K562 (cell line): ENCODE data around the gene C3orf52. TPM values are rescaled to one million over a fixed set of nuclear protein-coding genes. Genes with fewer than 3 reads are reported as not detected.
"Not testable (repeated sequence)": the region's sequence is repeated elsewhere in the genome, so short reads cannot be mapped to it uniquely, and the experiment has no call there.

Experiments
- ATAC-seq: fragments of 200-7000 bp; cut with Tn5 transposase; 3 replicates; pipeline ENCODE4 v1.9.1; 2020; ENCODE audit warnings: moderate library complexity
- BruUV-seq: library from RNA; stranded (reverse); fragments of 400-500 nt; replicated peaks from 2 replicates; lab custom pipeline; 2021; lab: Mats Ljungman, UMichigan
- CTCF ChIA-PET: fragments of 300-600 bp; formaldehyde crosslinking; extraction: SDS; loops from one replicate; lab custom pipeline; 2021; ENCODE audit warnings: low intra/inter-chr PET ratio; lab: Yijun Ruan, JAX
- POLR2A ChIA-PET: fragments of 300-600, 350-650 bp; sonication (Branson Sonifier 250); formaldehyde crosslinking; extraction: SDS; loops from one replicate; lab custom pipeline; 2021; ENCODE audit warnings: antibody characterized with exemption, inconsistent platforms; lab: Yijun Ruan, JAX
- DNase-seq, 4 experiments: peaks; one replicate each; pipeline versions ENCODE4 v3.0.0 to v3.0.0-alpha.2; 2011 to 2018; ENCODE audit warnings: low spot score in 3 of 4, mixed read lengths in 3 of 4; ENCODE audit errors: extremely low read depth in 1 of 4
- FAIRE-seq: peaks from 2 replicates; lab custom pipeline; 2011; peaks lifted over from hg19 to GRCh38; lab: Jason Lieb, UNC
- H2AFZ ChIP-seq: 2 replicates; pipeline ENCODE4 v1.6.0; 2011; ENCODE audit warnings: low read depth, low read length, control low read depth, inconsistent platforms
- H3K27ac ChIP-seq: fragments of 200-600 bp; 3 replicates; pipeline ENCODE4 v1.8.0; 2011; ENCODE audit warnings: low read depth, mild to moderate bottlenecking, control low read depth, inconsistent platforms, low read length, moderate library complexity, mixed read lengths; ENCODE audit errors: extremely low read depth
- H3K27me3 ChIP-seq, 2 experiments: fragments of 300-600 bp in 1 of 2; 2 replicates in 1 of 2; 3 replicates in 1 of 2; pipeline versions ENCODE4 v1.6.0 to v1.8.0; 2011; ENCODE audit warnings: inconsistent platforms in 2 of 2, low read length in 2 of 2, mild to moderate bottlenecking in 1 of 2, mixed read lengths in 1 of 2, moderate library complexity in 1 of 2; ENCODE audit not compliant: control insufficient read depth in 2 of 2, insufficient read depth in 2 of 2
- H3K36me3 ChIP-seq: fragments of 300-600 bp; 3 replicates; pipeline ENCODE4 v1.8.0; 2011; ENCODE audit warnings: mild to moderate bottlenecking, low read length, inconsistent platforms; ENCODE audit not compliant: control insufficient read depth, insufficient read depth
- H3K4me1 ChIP-seq, 2 experiments: fragments of 200-600 bp in 1 of 2; replicated peaks in 1 of 2; 2 replicates in 1 of 2; 3 replicates in 1 of 2; pipeline versions ENCODE4 v1.5.1 to v1.8.0; 2011; ENCODE audit warnings: inconsistent platforms in 2 of 2, low read length in 2 of 2, mild to moderate bottlenecking in 1 of 2, mixed read lengths in 1 of 2, moderate library complexity in 1 of 2; ENCODE audit not compliant: control insufficient read depth in 2 of 2, insufficient read depth in 2 of 2
- H3K4me2 ChIP-seq: 2 replicates; pipeline ENCODE4 v1.6.1; 2011; ENCODE audit warnings: low read length, control low read depth, inconsistent platforms, mixed read lengths; ENCODE audit not compliant: insufficient read depth
- H3K4me3 ChIP-seq: fragments of 200-600 bp; sonication (generic), shearing (Covaris generic); 2 replicates; pipeline ENCODE4 v1.5.1; 2016; ENCODE audit warnings: control low read depth, inconsistent platforms
- H3K79me2 ChIP-seq: fragments of 200-600 bp; 3 replicates; pipeline ENCODE4 v1.8.0; 2011; ENCODE audit warnings: low read length, inconsistent platforms; ENCODE audit not compliant: control insufficient read depth, insufficient read depth
- H3K9ac ChIP-seq, 2 experiments: 2 replicates each; pipeline versions ENCODE4 v1.6.0 to v1.6.1; 2011; ENCODE audit warnings: low read depth in 2 of 2, low read length in 2 of 2, control low read depth in 1 of 2, inconsistent platforms in 1 of 2, mild to moderate bottlenecking in 1 of 2, mixed read lengths in 1 of 2; ENCODE audit not compliant: insufficient read depth in 1 of 2
- H3K9me1 ChIP-seq: one replicate; pipeline ENCODE4 v1.6.0; 2011; ENCODE audit warnings: inconsistent platforms, mild to moderate bottlenecking, low read length, moderate library complexity; ENCODE audit not compliant: control insufficient read depth, insufficient read depth
- H3K9me3 ChIP-seq: replicated peaks from 2 replicates; pipeline ENCODE4 v1.5.1; 2011; ENCODE audit warnings: low read depth, low read length, inconsistent platforms; ENCODE audit not compliant: control insufficient read depth, insufficient read depth
- H4K20me1 ChIP-seq: replicated peaks from 2 replicates; pipeline ENCODE4 v1.6.1; 2011; ENCODE audit warnings: low read length, inconsistent platforms, mixed read lengths; ENCODE audit not compliant: control insufficient read depth, insufficient read depth
- ATF7 ChIP-seq: fragments of 450-650 bp; IDR thresholded peaks from 2 replicates; pipeline ENCODE4 v1.7.1; 2014; ENCODE audit warnings: mild to moderate bottlenecking, moderate library complexity
- E2F8 ChIP-seq: fragments of 450-650 bp; IDR thresholded peaks from 2 replicates; pipeline ENCODE4 v1.7.1; 2018; ENCODE audit warnings: mild to moderate bottlenecking, low read depth; ENCODE audit not compliant: partially characterized antibody
- FIP1L1 ChIP-seq: fragments of 200-400 bp; formaldehyde crosslinking; IDR thresholded peaks from 2 replicates; pipeline ENCODE4 v1.6.1; 2018; ENCODE audit warnings: mild to moderate bottlenecking, low read depth, low read length; ENCODE audit not compliant: poor library complexity, severe bottlenecking
- NFE2 ChIP-seq: IDR thresholded peaks from 2 replicates; pipeline ENCODE4 v1.6.1; 2014; ENCODE audit warnings: antibody characterized with exemption, low read depth
- PRDM10 ChIP-seq: fragments of 450-650 bp; IDR thresholded peaks from 2 replicates; pipeline ENCODE4 v1.6.1; 2018; ENCODE audit not compliant: partially characterized antibody
- SREBF2 ChIP-seq: sonication (generic); formaldehyde crosslinking; IDR thresholded peaks from 2 replicates; pipeline ENCODE4 v1.4.0; 2020; ENCODE audit warnings: mild to moderate bottlenecking, missing genetic modification reagents
- SRSF7 ChIP-seq: fragments of 200-400 bp; formaldehyde crosslinking; optimal IDR thresholded peaks from 2 replicates; pipeline ENCODE3; 2017; ENCODE audit warnings: mild to moderate bottlenecking, low read depth, low read length
- ZNF655 ChIP-seq: fragments of 250-450 bp; sonication (Bioruptor Pico); IDR thresholded peaks from 2 replicates; pipeline ENCODE4 v1.5.0; 2021
- WGBS: fragments of 100-300 bp; shearing (Covaris generic); methylation state at CpG from one replicate; pipeline ENCODE4 v1.1.6; 2016; ENCODE audit warnings: low coverage, mixed read lengths; ENCODE audit not compliant: insufficient coverage; ENCODE audit errors: missing lambda C conversion rate; 5-methylcytosine and 5-hydroxymethylcytosine counted together
- in situ Hi-C: fragments of 300-500 bp; cut with MboI; formaldehyde crosslinking; loops from 4 replicates; pipeline ENCODE4 v1.15.0; 2018; ENCODE audit warnings: inconsistent platforms, mixed read lengths
- intact Hi-C: fragments of 100-400 bp; cut with micrococcal nuclease; formaldehyde crosslinking; loops from 2 replicates; pipeline ENCODE4 v1.14.2; 2022
- polyA plus RNA-seq, 8 experiments: library from polyadenylated mRNA; depleted of rRNA in 4 of 8; stranded (reverse) in 5 of 8; unstranded in 3 of 8; fragments of >200 nt; fragmentation: Nextera tagmentation in 2 of 8; fragmentation: Illumina TruSeq in 1 of 8; extraction: Ambion mirVana in 2 of 8; extraction: Trizol in 1 of 8; gene quantifications; 2 replicates each; pipeline versions ENCODE4 v1.2.1 to v1.2.3, GENCODE V29; 2011 to 2014; ENCODE audit warnings: inconsistent platforms in 1 of 8, missing spikeins in 1 of 8
- total RNA-seq, 7 experiments: library from RNA; depleted of rRNA in 6 of 7; stranded (reverse); fragments of >200 nt in 6 of 7; fragmentation: Illumina TruSeq in 2 of 7; extraction: Trizol in 2 of 7; gene quantifications; 2 replicates each; pipeline versions ENCODE4 v1.2.1 to v1.2.3, GENCODE V29; 2011 to 2021; ENCODE audit warnings: low replicate concordance in 1 of 7

C3orf52 gene
- total and polyA plus RNA-seq, 9 of the 15 experiments (the other 6 are each of a cell fraction or from before 2014, with no cell fraction given) = 2.8 to 6.1 (median 3.8) TPM

- no peak for TF ChIP-seq E2F8
- peak; percentile 60 for TF ChIP-seq PRDM10
- TF ChIP-seq FIP1L1 = no peak
- no peak for TF ChIP-seq SREBF2 (CRISPR knock-in tag)
- TF ChIP-seq ATF7 = peak; percentile 31; the same call in 1 of the 2 replicates
- no peak for TF ChIP-seq SRSF7
- TF ChIP-seq ZNF655 (CRISPR knock-in tag) = no peak
- no peak for TF ChIP-seq NFE2
Measured at GRCh38 chr3:112086076-112086854, at the start of gene C3orf52 (continued).

GRCh38 chr3:112037194-112037593 is 49.0 kb upstream of the C3orf52 start:
- H3K9ac ChIP-seq, H4K20me1 ChIP-seq, H3K27me3 ChIP-seq, H3K4me1 ChIP-seq, H3K79me2 ChIP-seq, POLR2A ChIA-PET, H3K36me3 ChIP-seq, H3K4me3 ChIP-seq, H2AFZ ChIP-seq, H3K4me2 ChIP-seq, FAIRE-seq, DNase-seq, CTCF ChIA-PET, H3K27ac ChIP-seq, BruUV-seq, H3K9me1 ChIP-seq, ATAC-seq, H3K9me3 ChIP-seq, in situ Hi-C loops, intact Hi-C loops: not testable (repeated sequence)
- WGBS = 3% methylated on average over 4 of the region's 4 CpGs
